C4-2B (cell line): ENCODE measurements around the gene NRARP.

Experiments
- H3K27ac ChIP-seq: fragments of 450-650 bp; 2 replicates; pipeline ENCODE4 v1.5.1; 2017
- ZFX ChIP-seq: fragments of 450-650 bp; IDR thresholded peaks from 2 replicates; pipeline ENCODE4 v1.6.1; 2017
- TF ChIP-seq, protein P1 (sequence below): fragments of 450-650 bp; conservative IDR thresholded peaks from 2 replicates; pipeline ENCODE4 v1.5.1; 2017; ENCODE audit warnings: mild to moderate bottlenecking

NRARP gene

DNA sequence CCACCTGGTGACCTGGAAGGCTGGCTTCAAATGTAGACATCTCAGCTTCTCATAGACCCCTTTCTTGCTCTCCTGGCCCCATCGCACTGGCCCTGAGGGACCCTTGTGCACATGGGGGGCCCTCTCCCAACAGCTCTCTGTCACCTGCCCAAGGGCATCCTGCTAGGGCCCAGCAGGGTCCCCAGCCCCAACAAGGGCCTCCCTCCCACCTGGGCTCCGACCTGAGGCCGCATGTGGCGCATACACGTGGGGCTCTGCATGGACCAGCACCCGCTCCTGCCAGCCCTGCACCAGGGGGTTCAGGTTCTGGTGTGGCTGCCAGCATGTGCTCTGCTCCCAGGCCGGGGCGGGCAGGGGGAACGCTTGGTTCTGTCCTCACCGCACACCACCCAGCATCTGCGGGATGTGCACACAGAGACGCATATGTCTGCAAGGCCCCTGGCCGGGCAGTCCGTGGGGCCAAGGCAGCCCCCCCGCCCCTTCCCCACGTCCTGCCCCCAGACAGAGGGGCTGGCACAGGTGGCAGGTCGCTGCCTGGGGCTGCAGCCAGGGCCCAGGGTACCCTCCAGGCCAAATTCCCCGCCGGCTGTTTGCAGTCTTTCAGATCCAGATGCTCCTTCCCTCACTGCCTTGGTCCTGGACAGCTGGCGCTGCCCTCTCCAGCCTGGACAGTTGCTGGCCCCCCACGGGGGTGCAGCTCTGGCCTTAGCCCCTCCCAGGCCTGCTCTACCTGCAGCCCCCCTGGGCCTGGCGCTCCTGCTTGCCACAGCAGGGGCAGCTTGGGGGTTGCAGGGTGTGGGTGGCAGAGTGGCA is 17.9 kb upstream of the NRARP start:
- H3K27ac ChIP-seq: no peak overlapping the region
- TF ChIP-seq ZFX: no peak
- TF ChIP-seq, protein P1, sequence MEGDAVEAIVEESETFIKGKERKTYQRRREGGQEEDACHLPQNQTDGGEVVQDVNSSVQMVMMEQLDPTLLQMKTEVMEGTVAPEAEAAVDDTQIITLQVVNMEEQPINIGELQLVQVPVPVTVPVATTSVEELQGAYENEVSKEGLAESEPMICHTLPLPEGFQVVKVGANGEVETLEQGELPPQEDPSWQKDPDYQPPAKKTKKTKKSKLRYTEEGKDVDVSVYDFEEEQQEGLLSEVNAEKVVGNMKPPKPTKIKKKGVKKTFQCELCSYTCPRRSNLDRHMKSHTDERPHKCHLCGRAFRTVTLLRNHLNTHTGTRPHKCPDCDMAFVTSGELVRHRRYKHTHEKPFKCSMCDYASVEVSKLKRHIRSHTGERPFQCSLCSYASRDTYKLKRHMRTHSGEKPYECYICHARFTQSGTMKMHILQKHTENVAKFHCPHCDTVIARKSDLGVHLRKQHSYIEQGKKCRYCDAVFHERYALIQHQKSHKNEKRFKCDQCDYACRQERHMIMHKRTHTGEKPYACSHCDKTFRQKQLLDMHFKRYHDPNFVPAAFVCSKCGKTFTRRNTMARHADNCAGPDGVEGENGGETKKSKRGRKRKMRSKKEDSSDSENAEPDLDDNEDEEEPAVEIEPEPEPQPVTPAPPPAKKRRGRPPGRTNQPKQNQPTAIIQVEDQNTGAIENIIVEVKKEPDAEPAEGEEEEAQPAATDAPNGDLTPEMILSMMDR: no peak

DNA sequence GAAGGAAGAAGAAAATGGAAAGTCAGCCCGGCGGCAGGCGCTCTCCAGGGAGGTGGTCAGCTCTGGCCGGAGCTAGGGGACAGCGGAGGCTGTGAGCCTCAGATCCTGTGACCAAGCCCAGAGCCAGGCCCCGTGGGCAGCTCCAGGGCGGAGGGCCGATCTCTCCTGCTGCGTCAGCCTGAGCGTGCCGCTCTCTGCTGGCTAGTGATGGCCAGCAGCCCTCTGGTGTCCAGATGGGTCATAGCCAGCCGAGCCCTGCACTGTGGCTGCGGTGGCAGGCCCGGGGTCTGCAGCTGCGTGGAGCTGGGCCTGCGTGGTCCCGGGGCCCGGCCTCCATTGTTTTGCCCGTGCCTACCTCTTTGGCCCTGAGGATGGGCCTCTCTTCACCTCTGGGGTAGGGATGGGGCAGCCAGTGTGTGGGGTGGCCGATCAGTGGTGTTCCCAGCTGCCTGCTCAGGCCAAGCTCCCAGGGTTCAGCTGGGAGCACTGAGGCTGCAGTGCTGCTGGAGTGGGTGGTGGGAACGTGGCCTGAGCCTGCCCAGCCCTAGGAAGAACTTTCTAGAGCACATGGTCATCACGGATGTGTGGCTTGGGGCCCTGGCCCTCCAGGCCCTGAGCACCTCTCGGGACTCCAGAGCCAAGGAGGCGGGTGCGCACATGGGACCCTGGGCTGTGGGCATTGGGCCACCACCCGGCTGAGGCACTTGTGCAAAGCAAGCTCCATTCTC is 17.1 kb upstream of the NRARP start:
- no peak for TF ChIP-seq ZFX
- TF ChIP-seq, protein P1: no peak
- H3K27ac ChIP-seq: no peak overlapping the region

DNA sequence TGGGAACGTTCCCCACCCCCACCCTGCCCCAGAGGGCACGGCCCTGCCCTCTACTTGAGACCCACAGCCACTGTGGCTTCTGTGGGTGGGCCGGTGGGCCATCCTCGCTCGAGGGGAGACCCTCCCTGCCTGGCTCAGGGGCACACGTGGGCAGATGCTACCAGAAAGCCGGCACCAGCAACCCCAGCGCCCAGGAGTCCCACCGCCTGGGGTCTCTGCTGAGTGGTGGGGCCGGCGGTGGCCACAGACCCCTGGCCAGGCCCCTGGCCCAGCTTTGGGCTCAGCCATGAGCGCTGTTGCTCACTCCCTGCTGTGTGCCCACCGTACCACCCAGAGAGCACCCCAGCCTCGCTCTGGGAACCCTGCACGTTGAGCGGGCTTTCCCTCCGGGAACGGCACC is 16.5 kb upstream of the NRARP start:
- TF ChIP-seq, protein P1: no peak
- TF ChIP-seq ZFX: no peak
- no peak overlapping the region for H3K27ac ChIP-seq

DNA sequence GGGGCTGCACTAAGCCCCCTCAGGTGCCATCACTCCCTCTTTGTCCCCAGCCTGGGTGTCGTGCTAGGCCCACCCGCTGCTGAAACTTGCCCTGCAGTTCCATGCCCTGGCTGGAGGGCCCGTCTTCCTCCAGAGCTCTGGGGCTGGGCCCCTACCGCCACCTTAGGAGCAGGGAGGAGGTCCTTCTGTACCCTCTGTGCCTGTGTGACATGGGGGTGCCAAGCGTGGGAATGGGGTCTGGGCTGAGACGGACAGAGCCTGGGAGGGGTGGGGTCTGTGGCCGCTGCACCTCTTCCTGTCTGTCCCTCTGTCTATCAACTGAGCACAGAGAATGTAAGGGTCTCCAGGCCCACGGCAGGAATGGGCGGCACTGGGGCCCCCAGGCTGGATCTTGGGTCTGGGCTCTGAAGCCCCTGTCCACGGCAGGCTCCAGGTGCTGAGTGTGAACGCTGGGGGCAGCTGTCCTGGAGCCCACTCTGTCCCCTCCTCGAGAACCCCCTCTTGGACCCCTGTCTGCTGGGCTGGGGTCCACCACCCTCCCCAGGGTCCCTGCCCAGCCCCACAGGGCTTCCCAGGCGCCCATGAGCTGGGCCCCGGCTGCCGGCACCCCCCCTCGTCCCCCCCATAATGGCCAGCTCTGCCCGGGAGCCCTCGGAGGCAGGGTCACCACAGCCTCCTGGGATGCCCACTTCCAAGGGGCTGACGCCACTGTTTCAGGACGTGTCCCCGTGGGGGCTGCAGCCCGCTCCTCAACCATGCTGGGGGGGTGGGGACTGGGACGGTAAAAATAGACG is 15.8 kb upstream of the NRARP start:
- H3K27ac ChIP-seq: no peak overlapping the region
- no peak for TF ChIP-seq ZFX
- TF ChIP-seq, protein P1: no peak

DNA sequence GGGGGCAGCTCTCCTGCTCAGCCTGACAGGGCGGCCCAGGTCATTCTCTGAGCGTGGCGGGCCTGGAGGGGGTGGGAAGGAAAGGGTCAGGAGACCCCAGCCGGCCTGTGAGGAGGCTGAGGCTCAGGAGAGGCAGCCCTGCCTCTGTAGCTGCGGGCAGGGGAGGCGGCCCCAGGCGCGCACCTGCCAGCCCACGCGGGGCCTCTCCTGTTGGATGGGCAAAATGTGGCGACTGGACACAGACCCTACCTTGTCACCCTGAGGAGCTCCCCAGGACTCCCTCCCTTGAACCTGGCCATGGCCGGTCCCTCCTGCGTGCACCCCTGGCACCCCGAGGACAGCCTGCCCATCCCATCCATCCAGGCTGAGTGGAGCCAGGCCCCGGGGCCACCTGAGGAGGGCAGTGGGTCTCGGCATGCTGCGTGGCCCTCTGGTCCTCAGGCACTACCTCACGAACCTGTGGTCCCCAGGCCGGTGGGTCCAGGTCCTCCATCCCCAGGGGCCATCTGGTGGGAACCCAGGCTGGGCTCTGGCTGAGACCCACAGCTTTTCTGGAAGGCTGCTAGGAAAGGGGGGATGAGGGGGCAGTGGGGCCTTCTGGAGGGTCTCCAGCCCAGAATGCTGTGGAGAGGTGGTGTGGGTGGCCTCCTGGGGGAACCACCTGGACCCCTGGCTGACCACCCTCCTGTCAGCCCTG is 15.1 kb upstream of the NRARP start:
- H3K27ac ChIP-seq: peak overlapping the region; percentile 76

DNA sequence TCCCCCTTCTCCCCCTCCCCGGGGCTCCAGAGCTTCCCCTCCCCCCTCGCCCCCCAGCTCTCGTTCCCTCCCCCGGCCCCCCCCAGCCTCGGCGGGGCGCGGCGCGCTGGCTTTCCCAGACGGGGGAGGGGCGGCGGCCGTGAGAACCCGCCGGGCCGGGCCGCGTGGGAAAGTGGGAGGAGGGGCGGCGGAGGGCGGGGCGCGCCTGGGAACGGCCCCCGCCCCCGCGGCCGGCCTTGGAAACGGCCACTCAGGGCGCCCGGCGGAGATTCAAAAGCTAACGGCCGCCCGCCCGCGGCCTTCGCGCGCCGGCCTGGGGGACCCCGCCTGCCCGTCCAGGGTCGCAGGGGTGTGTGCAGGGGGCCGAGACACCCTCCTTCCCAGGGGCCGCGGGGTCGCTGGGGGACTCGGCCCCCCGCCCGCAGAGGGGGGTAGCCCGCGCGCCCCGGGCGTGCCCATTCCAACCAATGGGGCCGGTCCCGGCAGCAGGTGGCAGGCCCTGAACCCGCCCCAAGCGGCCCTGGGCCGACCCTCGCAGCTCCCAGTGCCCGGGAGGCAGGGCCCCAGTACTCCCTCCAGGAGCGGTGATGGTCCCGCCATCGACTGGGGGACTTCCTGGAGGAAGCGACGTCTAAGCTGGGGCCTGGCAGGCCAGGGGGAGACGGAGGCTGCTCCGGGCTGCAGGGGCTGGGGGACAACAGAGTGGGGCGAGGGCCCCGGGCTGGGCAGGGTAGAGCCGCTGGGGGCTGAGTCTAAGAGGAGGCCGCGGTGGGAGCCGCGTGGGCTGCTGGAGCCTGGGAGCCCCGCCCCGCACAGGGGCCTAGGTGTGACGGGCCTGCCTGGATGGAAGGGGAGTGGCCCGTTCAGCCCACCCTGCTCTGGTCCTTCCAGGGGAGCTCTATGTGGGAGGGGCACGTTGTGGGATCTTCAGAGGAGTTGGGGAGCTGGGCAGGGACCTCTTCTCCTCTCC is 14.2 kb upstream of the NRARP start:
- TF ChIP-seq, protein P1: no peak
- TF ChIP-seq ZFX: no peak
- peak overlapping the region; percentile 76 for H3K27ac ChIP-seq

More for the DNA sequence above, 15.1 kb upstream of the NRARP start:
- TF ChIP-seq, protein P1: no peak
- no peak for TF ChIP-seq ZFX
